ENCODE results near the gene LSS. TPM values are rescaled to one million over a fixed set of nuclear protein-coding genes. Genes with fewer than 3 reads are reported as not detected.

The LSS gene
- total and polyA plus RNA-seq, 2 of the 8 experiments (the other 6 are each of a cell fraction or from before 2014, with no cell fraction given) = 96.1 to 123 TPM

GRCh38 chr21:46189213-46189958 is 39.2 kb downstream of the LSS start:
- Histone ChIP-seq H3K23me2 (ENCODE audit: low read depth, low read length) (peaks cover 4% of the 10 kb centered on the region), H3K18ac (ENCODE audit: extremely low read depth, low read length) (no peak overlapping the region), H3K36me3 (ENCODE audit: control insufficient read depth in 2 of 4, insufficient read depth in 4 of 4, low read length in 3 of 4) (peaks cover 4 to 17% (median 14%) of the 10 kb centered on the region in 4 experiments; a peak in 6 of 8 replicates), H3K9ac (replicated peaks in 1 of 4; ENCODE audit: extremely low read depth in 1 of 4, low read depth in 3 of 4, low read length in 3 of 4) (no peak overlapping the region), H4K8ac (ENCODE audit: extremely low read depth, insufficient read depth, low read length) (peak overlapping the region; percentile 19; the same call in 1 of the 2 replicates), H2BK20ac (ENCODE audit: low read length) (no peak overlapping the region), H4K91ac (replicated peaks; ENCODE audit: insufficient read length, low read length) (no peak overlapping the region), H3K9me3 (ENCODE audit: insufficient read depth in 2 of 2, low read depth in 1 of 2, low read length in 1 of 2) (no peaks in the 10 kb centered on the region), H3K56ac (replicated peaks; ENCODE audit: insufficient read length, low read depth, low read length) (no peak overlapping the region), H3K4ac (replicated peaks; ENCODE audit: insufficient read length, low read depth, low read length) (no peak overlapping the region), H3K4me1 (replicated peaks in 1 of 4; ENCODE audit: control insufficient read depth in 3 of 4, insufficient read depth in 4 of 4, low read length in 3 of 4) (peaks cover 0 to 9% (median 0%) of the 10 kb centered on the region in 4 experiments; a peak in 3 of 7 replicates), H2BK120ac (replicated peaks; ENCODE audit: low read depth, low read length) (no peak overlapping the region), H2BK5ac (ENCODE audit: low read depth, low read length) (peak overlapping the region; percentile 35; the same call in 1 of the 2 replicates), H2AFZ (ENCODE audit: low read length) (no peak overlapping the region), H3K4me3 (ENCODE audit: extremely low read depth in 1 of 4, insufficient read depth in 2 of 4, low read depth in 3 of 4, low read length in 4 of 4) (no peak overlapping the region), H3K79me1 (ENCODE audit: low read depth, low read length) (no peaks in the 10 kb centered on the region), H3K27ac (ENCODE audit: low read depth, low read length) (no peak overlapping the region), H2AK5ac (ENCODE audit: low read depth, low read length) (no peak overlapping the region), H3K14ac (ENCODE audit: insufficient read length) (no peak overlapping the region), H4K20me1 (replicated peaks in 1 of 2; ENCODE audit: control insufficient read depth in 1 of 2, insufficient read depth in 2 of 2, low read length in 2 of 2) (peaks cover 2 to 14% of the 10 kb centered on the region in 2 experiments), H3K27me3 (replicated peaks in 1 of 4; ENCODE audit: control insufficient read depth in 3 of 4, extremely low read depth in 1 of 4, insufficient read depth in 3 of 4, low read length in 3 of 4) (no peaks in the 10 kb centered on the region), H2BK12ac (ENCODE audit: low read depth, low read length) (peak overlapping the region; percentile 50; the same call in 1 of the 2 replicates), H2BK15ac (ENCODE audit: low read length) (no peak overlapping the region), H3K79me2 (ENCODE audit: control insufficient read depth in 1 of 2, insufficient read depth in 2 of 2, low read length in 2 of 2) (no peaks in the 10 kb centered on the region), H3K4me2 (ENCODE audit: insufficient read depth in 1 of 2, low read depth in 2 of 2, low read length in 2 of 2) (no peak overlapping the region), H4K5ac (ENCODE audit: insufficient read length, low read depth, low read length) (no peak overlapping the region), H3K23ac (ENCODE audit: insufficient read length) (no peak overlapping the region)
- POLR2A ChIA-PET (ENCODE audit: partially characterized antibody) = interaction anchor here (1.1 kb wide), 1 partner anchor 9 kb away, joined by 4 read pairs; no protein-coding TSS in a partner anchor
- no peak for DNase-seq (ENCODE audit: low read depth in 1 of 2, low spot score in 2 of 2)
- 78% methylated on average over 8 of the region's 9 CpGs; no CpG with 5 or more reads in 1 of the 2 experiments for WGBS, 2 experiments (ENCODE audit: extremely low coverage in 1 of 2, insufficient coverage in 1 of 2, insufficient read length in 1 of 2, insufficient replicate concordance in 2 of 2, low coverage in 1 of 2, low lambda C conversion rate in 2 of 2, missing lambda C conversion rate in 1 of 2)
- CTCF ChIA-PET (ENCODE audit: partially characterized antibody) = interaction anchor here (0.5 to 1.5 kb wide), 6 partner anchors 14 to 47 kb away, joined by 3 to 5 read pairs (median 3); no protein-coding TSS in a partner anchor
- no peak for FAIRE-seq
- no peak for TF ChIP-seq MAX (IDR thresholded peaks at IDR 0.05)
- TF ChIP-seq CREB1 (IDR thresholded peaks at IDR 0.05) = no peak
- TF ChIP-seq CTBP2 (IDR thresholded peaks at IDR 0.05; ENCODE audit: borderline replicate concordance, insufficient read depth, insufficient read length, low read length) = no peak

All from H1 (cell line).